Prostate gland (tissue), 2 donors: ENCODE data around the gene PNPLA7.

Experiments
- POLR2A ChIP-seq: fragments of 450-650 bp; IDR thresholded peaks from one replicate; pipeline ENCODE4 v1.6.1; 2016; ENCODE audit warnings: antibody characterized with exemption, mild to moderate bottlenecking
- TF ChIP-seq, protein P1 (sequence below), 4 experiments: fragments of 200-600 bp in 2 of 4; fragments of 450-650 bp in 2 of 4; sonication (generic) in 2 of 4; IDR thresholded peaks; 1 replicate in 3 of 4; 2 replicates in 1 of 4; pipeline ENCODE4 v1.5.1; 2016 to 2019; ENCODE audit warnings: antibody characterized with exemption in 4 of 4, mild to moderate bottlenecking in 2 of 4, moderate library complexity in 2 of 4

- TF ChIP-seq, protein P1, sequence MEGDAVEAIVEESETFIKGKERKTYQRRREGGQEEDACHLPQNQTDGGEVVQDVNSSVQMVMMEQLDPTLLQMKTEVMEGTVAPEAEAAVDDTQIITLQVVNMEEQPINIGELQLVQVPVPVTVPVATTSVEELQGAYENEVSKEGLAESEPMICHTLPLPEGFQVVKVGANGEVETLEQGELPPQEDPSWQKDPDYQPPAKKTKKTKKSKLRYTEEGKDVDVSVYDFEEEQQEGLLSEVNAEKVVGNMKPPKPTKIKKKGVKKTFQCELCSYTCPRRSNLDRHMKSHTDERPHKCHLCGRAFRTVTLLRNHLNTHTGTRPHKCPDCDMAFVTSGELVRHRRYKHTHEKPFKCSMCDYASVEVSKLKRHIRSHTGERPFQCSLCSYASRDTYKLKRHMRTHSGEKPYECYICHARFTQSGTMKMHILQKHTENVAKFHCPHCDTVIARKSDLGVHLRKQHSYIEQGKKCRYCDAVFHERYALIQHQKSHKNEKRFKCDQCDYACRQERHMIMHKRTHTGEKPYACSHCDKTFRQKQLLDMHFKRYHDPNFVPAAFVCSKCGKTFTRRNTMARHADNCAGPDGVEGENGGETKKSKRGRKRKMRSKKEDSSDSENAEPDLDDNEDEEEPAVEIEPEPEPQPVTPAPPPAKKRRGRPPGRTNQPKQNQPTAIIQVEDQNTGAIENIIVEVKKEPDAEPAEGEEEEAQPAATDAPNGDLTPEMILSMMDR (IDR thresholded peaks at IDR 0.05): no peak
- no peak for TF ChIP-seq POLR2A
Observed at GRCh38 chr9:137435980-137436760, 114.0 kb downstream of the PNPLA7 start.
